Ovary (tissue), 9 donors: ENCODE results near the gene WDR37. TPM values are rescaled to one million over a fixed set of nuclear protein-coding genes. Genes with fewer than 3 reads are reported as not detected.
A peak's percentile ranks its signal among the peaks of the same experiment; 100 is the strongest.

Experiments
- DNase-seq, 5 donors: peaks; one replicate each; pipeline ENCODE4 v3.0.0-alpha.2; 2019 to 2020
- H3K27ac ChIP-seq, 2 donors: fragments of 200-600 bp; one replicate each; pipeline versions ENCODE4 v1.5.1 to v1.8.0; 2019 to 2022
- H3K27me3 ChIP-seq: fragments of 200-600 bp; one replicate; pipeline ENCODE4 v1.8.0; 2022
- H3K36me3 ChIP-seq: fragments of 200-600 bp; sonication (generic); one replicate; pipeline ENCODE4 v1.5.1; 2019
- H3K4me1 ChIP-seq: one replicate; pipeline ENCODE4 v1.8.1; 2013; ENCODE audit warnings: mild to moderate bottlenecking, moderate library complexity; ENCODE audit not compliant: insufficient read depth
- H3K4me3 ChIP-seq: fragments of 200-600 bp; sonication (generic); one replicate; pipeline ENCODE4 v1.5.1; 2017
- H3K9me3 ChIP-seq, 2 donors: fragments of 200-600 bp in 1 of 2; sonication (generic) in 1 of 2; one replicate each; pipeline versions ENCODE4 v1.5.1 to v1.8.1; 2013 to 2019; ENCODE audit warnings: mild to moderate bottlenecking in 1 of 2, moderate library complexity in 1 of 2
- EP300 ChIP-seq: sonication (generic); formaldehyde crosslinking; IDR thresholded peaks from one replicate; pipeline ENCODE4 v1.6.1; 2017; ENCODE audit warnings: antibody characterized with exemption
- POLR2A ChIP-seq: fragments of 450-650 bp; IDR thresholded peaks from one replicate; pipeline ENCODE4 v1.6.1; 2017; ENCODE audit warnings: antibody characterized with exemption, mild to moderate bottlenecking, moderate library complexity
- WGBS, 3 donors: extraction: QIAGEN DNeasy Blood & Tissue Kit in 1 of 3; methylation state at CpG; one replicate each; pipeline versions ENCODE4 v1.1.5 to v1.1.7; 2013 to 2017; 5-methylcytosine and 5-hydroxymethylcytosine counted together
- intact Hi-C, 4 donors: fragments of 100-400 bp; cut with DNase I; formaldehyde crosslinking; loops; one replicate each; pipeline versions ENCODE4 v1.11.0 to v1.15.1; 2022 to 2023
- polyA plus RNA-seq, 2 donors: library from polyadenylated mRNA; stranded (reverse); fragments of 200-250 nt in 1 of 2; fragments of 350-450 nt in 1 of 2; fragmentation: Illumina TruSeq in 1 of 2; extraction: RNeasy Lipid Tissue Mini Kit (QIAGEN cat#74804) in 1 of 2; gene quantifications; one replicate each; pipeline ENCODE4 v1.2.3, GENCODE V29; 2013 to 2014
- total RNA-seq, 7 donors: library from RNA; depleted of rRNA in 2 of 7; stranded (reverse); fragments of >200 nt in 2 of 7; fragmentation: NEBNext Ultra II Directional in 3 of 7; extraction: Animal tissue kit (Norgen Biotek cat#: 25700) in 3 of 7; gene quantifications; one replicate each; pipeline versions ENCODE4 v1.1.0 to v1.2.4, GENCODE V29; 2016 to 2023
- TF ChIP-seq, protein P1 (sequence below), 3 donors: fragments of 450-650 bp in 2 of 3; fragments of 200-600 bp in 1 of 3; IDR thresholded peaks; one replicate each; pipeline versions ENCODE4 v1.5.1 to v1.8.0; 2016 to 2022; ENCODE audit warnings: antibody characterized with exemption in 3 of 3, mild to moderate bottlenecking in 1 of 3
- donor health status: DM: no; HTN: no; CAD: no; lungs with moderate emphysema.
- donor health status: DM: no; HTN: no; CAD: no.
- donor health status: Bipolar disorder and iron deficiency.
- donor health status: DM: yes; HTN: yes; CAD: no.
- donor health status: DM: no; HTN: no; CAD: no.
- donor health status: DM: yes; HTN: yes; CAD: no.

The WDR37 gene
- total and polyA plus RNA-seq, 9 donors = 6.6 to 20.0 (median 14.8) TPM

DNA sequence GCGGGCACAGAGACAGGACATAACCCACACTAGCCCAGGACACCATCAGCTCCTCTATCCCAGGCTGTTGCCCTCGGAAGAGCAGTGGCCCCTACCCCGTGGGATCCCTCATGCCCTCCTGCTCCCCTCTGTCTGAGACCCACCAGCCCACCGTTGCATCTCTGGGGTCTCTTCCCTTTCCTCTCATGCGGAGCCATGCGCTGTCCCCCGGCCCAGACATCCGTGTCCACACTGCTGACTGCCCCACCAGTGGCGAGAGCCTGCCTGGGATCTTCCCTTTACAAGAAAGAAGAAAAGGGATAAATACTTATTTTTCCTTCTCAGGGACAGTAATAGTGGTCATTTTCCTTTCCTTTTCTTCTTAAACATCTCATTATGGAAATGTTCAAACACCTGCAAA is 115.4 kb downstream of the WDR37 start:
- Histone ChIP-seq H3K36me3 (no peaks in the 10 kb centered on the region), H3K27me3 (no peaks in the 10 kb centered on the region), H3K9me3 (no peaks in the 10 kb centered on the region), H3K27ac (no peak overlapping the region), H3K4me1 (no peaks in the 10 kb centered on the region), H3K4me3 (no peak overlapping the region)
- peak in 1 of 5 donors; percentile 12 for DNase-seq
- no peak for TF ChIP-seq EP300
- no peak for TF ChIP-seq POLR2A
- TF ChIP-seq, protein P1, sequence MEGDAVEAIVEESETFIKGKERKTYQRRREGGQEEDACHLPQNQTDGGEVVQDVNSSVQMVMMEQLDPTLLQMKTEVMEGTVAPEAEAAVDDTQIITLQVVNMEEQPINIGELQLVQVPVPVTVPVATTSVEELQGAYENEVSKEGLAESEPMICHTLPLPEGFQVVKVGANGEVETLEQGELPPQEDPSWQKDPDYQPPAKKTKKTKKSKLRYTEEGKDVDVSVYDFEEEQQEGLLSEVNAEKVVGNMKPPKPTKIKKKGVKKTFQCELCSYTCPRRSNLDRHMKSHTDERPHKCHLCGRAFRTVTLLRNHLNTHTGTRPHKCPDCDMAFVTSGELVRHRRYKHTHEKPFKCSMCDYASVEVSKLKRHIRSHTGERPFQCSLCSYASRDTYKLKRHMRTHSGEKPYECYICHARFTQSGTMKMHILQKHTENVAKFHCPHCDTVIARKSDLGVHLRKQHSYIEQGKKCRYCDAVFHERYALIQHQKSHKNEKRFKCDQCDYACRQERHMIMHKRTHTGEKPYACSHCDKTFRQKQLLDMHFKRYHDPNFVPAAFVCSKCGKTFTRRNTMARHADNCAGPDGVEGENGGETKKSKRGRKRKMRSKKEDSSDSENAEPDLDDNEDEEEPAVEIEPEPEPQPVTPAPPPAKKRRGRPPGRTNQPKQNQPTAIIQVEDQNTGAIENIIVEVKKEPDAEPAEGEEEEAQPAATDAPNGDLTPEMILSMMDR (IDR thresholded peaks at IDR 0.05) = no peak
- intact Hi-C loops = no loop called here
- 90 to 92% (median 91%) methylated on average over 9 of the region's 9 CpGs for WGBS, 3 donors

DNA sequence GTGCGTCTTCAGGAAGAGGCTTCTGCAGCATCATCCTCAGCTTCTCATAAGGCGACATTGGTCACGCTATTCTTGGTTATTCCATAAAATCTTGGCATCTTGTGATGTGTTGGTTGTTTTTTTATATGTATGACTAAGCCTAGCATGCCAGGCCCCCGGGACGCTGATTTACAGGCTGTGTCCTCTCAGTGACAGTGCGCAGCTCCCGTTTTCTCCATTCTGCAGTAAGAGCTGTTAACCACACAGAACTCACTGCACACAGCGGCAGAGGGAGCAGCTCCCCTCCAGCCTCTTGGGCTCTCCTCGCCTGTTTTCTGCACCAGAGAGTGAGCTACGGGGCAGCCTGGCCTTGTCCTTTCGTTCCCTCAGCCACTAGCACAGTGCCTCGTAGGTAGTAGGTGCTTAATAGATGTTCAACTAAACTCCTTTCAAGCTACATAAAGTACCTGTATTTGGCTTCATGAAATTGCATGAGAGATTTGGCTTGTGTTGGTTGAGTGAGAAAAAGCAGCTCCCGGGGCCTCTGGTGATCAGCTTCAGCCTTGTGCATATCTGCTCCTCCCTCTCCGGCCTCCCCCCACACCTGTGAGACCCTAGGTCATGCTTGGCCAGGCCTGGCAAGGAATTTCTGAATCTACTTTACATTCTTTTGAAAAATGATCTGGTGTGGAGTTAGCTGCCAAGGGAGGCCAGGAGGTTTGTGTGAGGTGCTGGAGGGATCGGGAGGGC is 116.2 kb downstream of the WDR37 start:
- Histone ChIP-seq H3K4me3 (no peak overlapping the region), H3K4me1 (no peaks in the 10 kb centered on the region), H3K36me3 (no peaks in the 10 kb centered on the region), H3K27me3 (no peaks in the 10 kb centered on the region), H3K9me3 (no peaks in the 10 kb centered on the region), H3K27ac (no peak overlapping the region)
- TF ChIP-seq POLR2A (no peak), EP300 (no peak)
- TF ChIP-seq, protein P1 (IDR thresholded peaks at IDR 0.05) = no peak
- intact Hi-C loops = no loop called here
- WGBS, 3 donors = 88 to 91% (median 90%) methylated on average over 15 of the region's 15 CpGs
- peak in 1 of 5 donors; percentile 10 for DNase-seq

DNA sequence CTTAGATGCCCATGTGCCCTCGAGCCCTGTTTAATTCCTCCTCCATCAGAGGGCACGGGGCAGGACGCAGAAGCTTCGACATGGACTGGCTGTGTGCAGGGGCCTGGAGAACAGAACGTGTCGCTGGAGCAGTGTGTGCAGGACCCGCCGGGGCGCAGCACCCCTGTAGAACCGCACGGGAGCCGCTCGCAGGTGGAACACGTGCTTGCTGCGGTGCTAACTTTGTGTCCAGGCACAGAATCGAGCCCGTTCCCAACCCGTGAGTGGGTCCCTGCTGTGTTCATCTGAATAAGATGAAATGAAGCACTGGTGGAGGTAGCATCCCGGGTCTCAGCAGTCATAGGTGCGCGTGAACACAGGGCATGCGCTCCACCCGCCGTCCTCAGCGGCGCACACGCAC is 116.9 kb downstream of the WDR37 start:
- no peaks in the 10 kb centered on the region for H3K9me3 ChIP-seq
- no peak overlapping the region for H3K4me3 ChIP-seq
- TF ChIP-seq POLR2A (no peak), EP300 (no peak)
- TF ChIP-seq, protein P1 (IDR thresholded peaks at IDR 0.05) = no peak
- no peak overlapping the region for H3K27ac ChIP-seq
- no peaks in the 10 kb centered on the region for H3K36me3 ChIP-seq
- 88 to 91% (median 90%) methylated on average over 27 of the region's 27 CpGs for WGBS, 3 donors
- DNase-seq = peak in 1 of 5 donors; percentile 19
- intact Hi-C loops = no loop called here
- H3K4me1 ChIP-seq = no peaks in the 10 kb centered on the region
- no peaks in the 10 kb centered on the region for H3K27me3 ChIP-seq

DNA sequence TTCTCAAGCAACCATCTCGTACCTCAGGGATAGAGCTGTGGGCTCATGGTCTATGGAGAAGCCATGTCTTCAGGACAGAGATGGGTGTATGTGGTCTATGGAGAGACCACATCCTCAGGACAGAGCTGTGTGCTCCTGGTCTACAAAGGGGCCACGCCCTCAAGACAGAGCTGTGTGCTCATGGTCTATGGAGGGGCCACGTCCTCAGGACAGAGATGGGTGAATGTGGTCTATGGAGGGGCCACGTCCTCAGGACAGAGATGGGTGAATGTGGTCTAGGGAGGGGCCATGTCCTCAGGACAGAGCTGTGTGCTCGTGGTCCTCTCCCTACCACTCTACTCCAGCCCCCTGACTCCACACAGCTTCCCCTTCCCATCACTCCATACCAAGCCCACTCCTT is 117.8 kb downstream of the WDR37 start:
- TF ChIP-seq, protein P1 (IDR thresholded peaks at IDR 0.05) = no peak
- TF ChIP-seq EP300 (no peak), POLR2A (no peak)
- no peaks in the 10 kb centered on the region for H3K9me3 ChIP-seq
- no peak overlapping the region for H3K4me3 ChIP-seq
- intact Hi-C loops = no loop called here
- peak in 1 of 5 donors; percentile 11 for DNase-seq
- H3K36me3 ChIP-seq = no peaks in the 10 kb centered on the region
- no peak overlapping the region for H3K27ac ChIP-seq
- no peaks in the 10 kb centered on the region for H3K4me1 ChIP-seq
- 74 to 92% (median 81%) methylated on average over 5 of the region's 5 CpGs for WGBS, 3 donors
- no peaks in the 10 kb centered on the region for H3K27me3 ChIP-seq
